WTC11 (cell line): Measurements from ENCODE around the gene SMYD5. TPM values are rescaled to one million over a fixed set of nuclear protein-coding genes. Genes with fewer than 3 reads are reported as not detected.

Experiments
- ATAC-seq: fragments of 200-7000 bp; cut with Tn5 transposase; 2 replicates; pipeline ENCODE4 v1.10.0; 2021; ENCODE audit warnings: mild to moderate bottlenecking, moderate library complexity
- CTCF ChIA-PET: fragments of 300-600 bp; sonication (Branson Sonifier 250); formaldehyde crosslinking; loops from one replicate; lab custom pipeline; 2021; ENCODE audit warnings: antibody characterized with exemption; lab: Charles Lee
- POLR2A ChIA-PET: fragments of 350-600 bp; sonication (Branson Sonifier 250); formaldehyde crosslinking; loops from one replicate; lab custom pipeline; 2021; ENCODE audit warnings: antibody characterized with exemption; lab: Charles Lee
- DNase-seq: peaks from one replicate; pipeline ENCODE4 v3.0.0; 2021; ENCODE audit warnings: low spot score
- H3K27ac Mint-ChIP-seq: 2 replicates; pipeline ENCODE4 v1.8.0; 2021; ENCODE audit warnings: mixed read lengths
- H3K27me3 Mint-ChIP-seq: 2 replicates; pipeline ENCODE4 v1.8.0; 2021; ENCODE audit warnings: low read depth, mild to moderate bottlenecking, moderate library complexity, mixed read lengths
- H3K36me3 Mint-ChIP-seq: 2 replicates; pipeline ENCODE4 v1.8.0; 2021; ENCODE audit warnings: mixed read lengths
- H3K4me1 Mint-ChIP-seq: 2 replicates; pipeline ENCODE4 v1.8.0; 2022; ENCODE audit warnings: mixed read lengths
- H3K4me3 Mint-ChIP-seq: 2 replicates; pipeline ENCODE4 v1.8.0; 2021; ENCODE audit warnings: mild to moderate bottlenecking, moderate library complexity, mixed read lengths
- H3K9me3 Mint-ChIP-seq: 2 replicates; pipeline ENCODE4 v1.8.0; 2021; ENCODE audit warnings: mixed read lengths
- ATF1 ChIP-seq: sonication (generic); formaldehyde crosslinking; IDR thresholded peaks from 2 replicates; pipeline ENCODE4 v1.8.1; 2023; ENCODE audit warnings: mild to moderate bottlenecking, moderate library complexity, missing genetic modification reagents
- CREM ChIP-seq: sonication (generic); formaldehyde crosslinking; IDR thresholded peaks from 2 replicates; pipeline ENCODE4 v1.8.1; 2022; ENCODE audit warnings: mild to moderate bottlenecking, missing genetic modification reagents, moderate library complexity
- ELF4 ChIP-seq: sonication (generic); formaldehyde crosslinking; IDR thresholded peaks from 2 replicates; pipeline ENCODE4 v1.8.1; 2022; ENCODE audit warnings: low read depth, mild to moderate bottlenecking, moderate library complexity, missing genetic modification reagents
- FOXK1 ChIP-seq: sonication (generic); formaldehyde crosslinking; IDR thresholded peaks from 2 replicates; pipeline ENCODE4 v1.8.0; 2022; ENCODE audit warnings: mild to moderate bottlenecking, moderate library complexity, missing genetic modification reagents
- JAZF1 ChIP-seq: fragments of 250-450 bp; sonication (Bioruptor Pico); IDR thresholded peaks from 2 replicates; pipeline ENCODE4 v1.9.0; 2021; ENCODE audit warnings: moderate library complexity, mild to moderate bottlenecking, inconsistent platforms
- KAT7 ChIP-seq: sonication (generic); formaldehyde crosslinking; IDR thresholded peaks from 2 replicates; pipeline ENCODE4 v1.8.1; 2023; ENCODE audit warnings: missing genetic modification reagents, mild to moderate bottlenecking, borderline replicate concordance
- NR2C2 ChIP-seq: sonication (generic); formaldehyde crosslinking; IDR thresholded peaks from 2 replicates; pipeline ENCODE4 v1.8.0; 2022; ENCODE audit warnings: mild to moderate bottlenecking, missing genetic modification reagents
- ZNF138 ChIP-seq: sonication (generic); formaldehyde crosslinking; conservative IDR thresholded peaks from 2 replicates; pipeline ENCODE4 v1.8.1; 2022; ENCODE audit warnings: mild to moderate bottlenecking, moderate library complexity, missing genetic modification reagents
- total RNA-seq: library from RNA; stranded (reverse); gene quantifications from 3 replicates; pipeline ENCODE4 v1.2.3, GENCODE V29; 2021
- TF ChIP-seq, protein P1 (sequence below): sonication (generic); formaldehyde crosslinking; conservative IDR thresholded peaks from 2 replicates; pipeline ENCODE4 v1.8.1; 2022; ENCODE audit warnings: mild to moderate bottlenecking, missing genetic modification reagents
- TF ChIP-seq, protein P2 (sequence below): sonication (generic); formaldehyde crosslinking; IDR thresholded peaks from 2 replicates; pipeline ENCODE4 v1.8.0; 2023; ENCODE audit warnings: mild to moderate bottlenecking, missing genetic modification reagents
- TF ChIP-seq, protein P3 (sequence below): fragments of 250-450 bp; sonication (Bioruptor Pico); IDR thresholded peaks from 2 replicates; pipeline ENCODE4 v1.9.0; 2021; ENCODE audit warnings: mild to moderate bottlenecking
- TF ChIP-seq, protein P4 (sequence below): sonication (generic); formaldehyde crosslinking; IDR thresholded peaks from 2 replicates; pipeline ENCODE4 v1.8.1; 2023; ENCODE audit warnings: mild to moderate bottlenecking, missing genetic modification reagents, borderline replicate concordance
- TF ChIP-seq, protein P5 (sequence below): sonication (generic); formaldehyde crosslinking; IDR thresholded peaks from 2 replicates; pipeline ENCODE4 v1.8.1; 2023; ENCODE audit warnings: mild to moderate bottlenecking, missing genetic modification reagents
- TF ChIP-seq, protein P6 (sequence below): fragments of 250-450 bp; sonication (Bioruptor Pico); IDR thresholded peaks from 2 replicates; pipeline ENCODE4 v1.9.0; 2021; ENCODE audit warnings: moderate library complexity, mild to moderate bottlenecking, inconsistent platforms, borderline replicate concordance
- TF ChIP-seq, protein P7 (sequence below): fragments of 250-450 bp; sonication (Bioruptor Pico); IDR thresholded peaks from 2 replicates; pipeline ENCODE4 v1.9.0; 2021; ENCODE audit warnings: mild to moderate bottlenecking, borderline replicate concordance
- TF ChIP-seq, protein P8 (sequence below): sonication (generic); formaldehyde crosslinking; IDR thresholded peaks from 2 replicates; pipeline ENCODE4 v1.8.1; 2023; ENCODE audit warnings: mild to moderate bottlenecking, moderate library complexity, missing genetic modification reagents
- TF ChIP-seq, protein P9 (sequence below): sonication (generic); formaldehyde crosslinking; IDR thresholded peaks from 2 replicates; pipeline ENCODE4 v1.8.1; 2023; ENCODE audit warnings: mild to moderate bottlenecking, missing genetic modification reagents

The SMYD5 gene
- total RNA-seq, 1 experiment from 2014 or later = 46.7 TPM

DNA sequence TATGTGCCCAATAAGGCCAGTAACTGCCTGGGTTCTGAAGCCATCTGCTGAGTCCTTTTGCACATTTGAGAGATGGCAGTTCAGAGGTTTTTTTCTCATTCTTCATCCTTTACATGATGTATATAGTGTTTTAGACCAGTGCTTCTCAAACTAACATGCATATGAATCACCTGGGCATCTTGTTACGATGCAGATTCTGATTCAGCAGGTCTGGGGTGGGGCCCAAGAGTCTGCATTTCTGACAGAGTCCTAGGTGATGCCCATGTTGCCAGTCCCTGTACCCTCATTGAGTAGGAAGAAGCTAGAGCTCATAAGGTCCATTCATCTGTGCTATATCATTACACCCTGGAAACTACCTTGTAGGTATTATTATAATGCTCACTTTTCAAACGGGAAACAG lies 3.8 kb downstream of the SMYD5 start:
- H3K27me3 Mint-ChIP-seq = peaks cover 7% of the 10 kb centered on the region
- H3K27ac Mint-ChIP-seq = no peak overlapping the region
- DNase-seq (no peak), ATAC-seq (no peak)
- H3K9me3 Mint-ChIP-seq = no peaks in the 10 kb centered on the region
- POLR2A ChIA-PET = no interaction called here
- H3K36me3 Mint-ChIP-seq = peaks cover 15% of the 10 kb centered on the region
- CTCF ChIA-PET = interaction anchor here (1.7 kb wide), 1 partner anchor 40 kb away, joined by 7 read pairs; no protein-coding TSS in a partner anchor
- peaks cover 34% of the 10 kb centered on the region for H3K4me1 Mint-ChIP-seq
- no peak overlapping the region for H3K4me3 Mint-ChIP-seq
- TF ChIP-seq KAT7 (CRISPR knock-in tag) = no peak
- TF ChIP-seq, protein P1, sequence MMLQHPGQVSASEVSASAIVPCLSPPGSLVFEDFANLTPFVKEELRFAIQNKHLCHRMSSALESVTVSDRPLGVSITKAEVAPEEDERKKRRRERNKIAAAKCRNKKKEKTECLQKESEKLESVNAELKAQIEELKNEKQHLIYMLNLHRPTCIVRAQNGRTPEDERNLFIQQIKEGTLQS (CRISPR knock-in tag) = no peak
- no peak for TF ChIP-seq ZNF138
- no peak for TF ChIP-seq JAZF1 (CRISPR knock-in tag)
- TF ChIP-seq ATF1 (CRISPR knock-in tag) = no peak
- TF ChIP-seq CREM = no peak
- TF ChIP-seq, protein P2, sequence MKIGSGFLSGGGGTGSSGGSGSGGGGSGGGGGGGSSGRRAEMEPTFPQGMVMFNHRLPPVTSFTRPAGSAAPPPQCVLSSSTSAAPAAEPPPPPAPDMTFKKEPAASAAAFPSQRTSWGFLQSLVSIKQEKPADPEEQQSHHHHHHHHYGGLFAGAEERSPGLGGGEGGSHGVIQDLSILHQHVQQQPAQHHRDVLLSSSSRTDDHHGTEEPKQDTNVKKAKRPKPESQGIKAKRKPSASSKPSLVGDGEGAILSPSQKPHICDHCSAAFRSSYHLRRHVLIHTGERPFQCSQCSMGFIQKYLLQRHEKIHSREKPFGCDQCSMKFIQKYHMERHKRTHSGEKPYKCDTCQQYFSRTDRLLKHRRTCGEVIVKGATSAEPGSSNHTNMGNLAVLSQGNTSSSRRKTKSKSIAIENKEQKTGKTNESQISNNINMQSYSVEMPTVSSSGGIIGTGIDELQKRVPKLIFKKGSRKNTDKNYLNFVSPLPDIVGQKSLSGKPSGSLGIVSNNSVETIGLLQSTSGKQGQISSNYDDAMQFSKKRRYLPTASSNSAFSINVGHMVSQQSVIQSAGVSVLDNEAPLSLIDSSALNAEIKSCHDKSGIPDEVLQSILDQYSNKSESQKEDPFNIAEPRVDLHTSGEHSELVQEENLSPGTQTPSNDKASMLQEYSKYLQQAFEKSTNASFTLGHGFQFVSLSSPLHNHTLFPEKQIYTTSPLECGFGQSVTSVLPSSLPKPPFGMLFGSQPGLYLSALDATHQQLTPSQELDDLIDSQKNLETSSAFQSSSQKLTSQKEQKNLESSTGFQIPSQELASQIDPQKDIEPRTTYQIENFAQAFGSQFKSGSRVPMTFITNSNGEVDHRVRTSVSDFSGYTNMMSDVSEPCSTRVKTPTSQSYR = no peak
- TF ChIP-seq, protein P3, sequence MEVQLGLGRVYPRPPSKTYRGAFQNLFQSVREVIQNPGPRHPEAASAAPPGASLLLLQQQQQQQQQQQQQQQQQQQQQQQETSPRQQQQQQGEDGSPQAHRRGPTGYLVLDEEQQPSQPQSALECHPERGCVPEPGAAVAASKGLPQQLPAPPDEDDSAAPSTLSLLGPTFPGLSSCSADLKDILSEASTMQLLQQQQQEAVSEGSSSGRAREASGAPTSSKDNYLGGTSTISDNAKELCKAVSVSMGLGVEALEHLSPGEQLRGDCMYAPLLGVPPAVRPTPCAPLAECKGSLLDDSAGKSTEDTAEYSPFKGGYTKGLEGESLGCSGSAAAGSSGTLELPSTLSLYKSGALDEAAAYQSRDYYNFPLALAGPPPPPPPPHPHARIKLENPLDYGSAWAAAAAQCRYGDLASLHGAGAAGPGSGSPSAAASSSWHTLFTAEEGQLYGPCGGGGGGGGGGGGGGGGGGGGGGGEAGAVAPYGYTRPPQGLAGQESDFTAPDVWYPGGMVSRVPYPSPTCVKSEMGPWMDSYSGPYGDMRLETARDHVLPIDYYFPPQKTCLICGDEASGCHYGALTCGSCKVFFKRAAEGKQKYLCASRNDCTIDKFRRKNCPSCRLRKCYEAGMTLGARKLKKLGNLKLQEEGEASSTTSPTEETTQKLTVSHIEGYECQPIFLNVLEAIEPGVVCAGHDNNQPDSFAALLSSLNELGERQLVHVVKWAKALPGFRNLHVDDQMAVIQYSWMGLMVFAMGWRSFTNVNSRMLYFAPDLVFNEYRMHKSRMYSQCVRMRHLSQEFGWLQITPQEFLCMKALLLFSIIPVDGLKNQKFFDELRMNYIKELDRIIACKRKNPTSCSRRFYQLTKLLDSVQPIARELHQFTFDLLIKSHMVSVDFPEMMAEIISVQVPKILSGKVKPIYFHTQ = no peak
- TF ChIP-seq, protein P4, sequence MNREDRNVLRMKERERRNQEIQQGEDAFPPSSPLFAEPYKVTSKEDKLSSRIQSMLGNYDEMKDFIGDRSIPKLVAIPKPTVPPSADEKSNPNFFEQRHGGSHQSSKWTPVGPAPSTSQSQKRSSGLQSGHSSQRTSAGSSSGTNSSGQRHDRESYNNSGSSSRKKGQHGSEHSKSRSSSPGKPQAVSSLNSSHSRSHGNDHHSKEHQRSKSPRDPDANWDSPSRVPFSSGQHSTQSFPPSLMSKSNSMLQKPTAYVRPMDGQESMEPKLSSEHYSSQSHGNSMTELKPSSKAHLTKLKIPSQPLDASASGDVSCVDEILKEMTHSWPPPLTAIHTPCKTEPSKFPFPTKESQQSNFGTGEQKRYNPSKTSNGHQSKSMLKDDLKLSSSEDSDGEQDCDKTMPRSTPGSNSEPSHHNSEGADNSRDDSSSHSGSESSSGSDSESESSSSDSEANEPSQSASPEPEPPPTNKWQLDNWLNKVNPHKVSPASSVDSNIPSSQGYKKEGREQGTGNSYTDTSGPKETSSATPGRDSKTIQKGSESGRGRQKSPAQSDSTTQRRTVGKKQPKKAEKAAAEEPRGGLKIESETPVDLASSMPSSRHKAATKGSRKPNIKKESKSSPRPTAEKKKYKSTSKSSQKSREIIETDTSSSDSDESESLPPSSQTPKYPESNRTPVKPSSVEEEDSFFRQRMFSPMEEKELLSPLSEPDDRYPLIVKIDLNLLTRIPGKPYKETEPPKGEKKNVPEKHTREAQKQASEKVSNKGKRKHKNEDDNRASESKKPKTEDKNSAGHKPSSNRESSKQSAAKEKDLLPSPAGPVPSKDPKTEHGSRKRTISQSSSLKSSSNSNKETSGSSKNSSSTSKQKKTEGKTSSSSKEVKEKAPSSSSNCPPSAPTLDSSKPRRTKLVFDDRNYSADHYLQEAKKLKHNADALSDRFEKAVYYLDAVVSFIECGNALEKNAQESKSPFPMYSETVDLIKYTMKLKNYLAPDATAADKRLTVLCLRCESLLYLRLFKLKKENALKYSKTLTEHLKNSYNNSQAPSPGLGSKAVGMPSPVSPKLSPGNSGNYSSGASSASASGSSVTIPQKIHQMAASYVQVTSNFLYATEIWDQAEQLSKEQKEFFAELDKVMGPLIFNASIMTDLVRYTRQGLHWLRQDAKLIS (CRISPR knock-in tag) = no peak
- TF ChIP-seq NR2C2 (CRISPR knock-in tag) = no peak
- TF ChIP-seq, protein P5, sequence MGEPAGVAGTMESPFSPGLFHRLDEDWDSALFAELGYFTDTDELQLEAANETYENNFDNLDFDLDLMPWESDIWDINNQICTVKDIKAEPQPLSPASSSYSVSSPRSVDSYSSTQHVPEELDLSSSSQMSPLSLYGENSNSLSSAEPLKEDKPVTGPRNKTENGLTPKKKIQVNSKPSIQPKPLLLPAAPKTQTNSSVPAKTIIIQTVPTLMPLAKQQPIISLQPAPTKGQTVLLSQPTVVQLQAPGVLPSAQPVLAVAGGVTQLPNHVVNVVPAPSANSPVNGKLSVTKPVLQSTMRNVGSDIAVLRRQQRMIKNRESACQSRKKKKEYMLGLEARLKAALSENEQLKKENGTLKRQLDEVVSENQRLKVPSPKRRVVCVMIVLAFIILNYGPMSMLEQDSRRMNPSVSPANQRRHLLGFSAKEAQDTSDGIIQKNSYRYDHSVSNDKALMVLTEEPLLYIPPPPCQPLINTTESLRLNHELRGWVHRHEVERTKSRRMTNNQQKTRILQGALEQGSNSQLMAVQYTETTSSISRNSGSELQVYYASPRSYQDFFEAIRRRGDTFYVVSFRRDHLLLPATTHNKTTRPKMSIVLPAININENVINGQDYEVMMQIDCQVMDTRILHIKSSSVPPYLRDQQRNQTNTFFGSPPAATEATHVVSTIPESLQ (CRISPR knock-in tag) = no peak
- TF ChIP-seq, protein P6, sequence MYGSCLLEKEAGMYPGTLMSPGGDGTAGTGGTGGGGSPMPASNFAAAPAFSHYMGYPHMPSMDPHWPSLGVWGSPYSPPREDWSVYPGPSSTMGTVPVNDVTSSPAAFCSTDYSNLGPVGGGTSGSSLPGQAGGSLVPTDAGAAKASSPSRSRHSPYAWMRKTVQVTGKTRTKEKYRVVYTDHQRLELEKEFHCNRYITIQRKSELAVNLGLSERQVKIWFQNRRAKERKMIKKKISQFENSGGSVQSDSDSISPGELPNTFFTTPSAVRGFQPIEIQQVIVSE (CRISPR knock-in tag) = no peak
- no peak for TF ChIP-seq ELF4 (CRISPR knock-in tag)
- TF ChIP-seq, protein P7, sequence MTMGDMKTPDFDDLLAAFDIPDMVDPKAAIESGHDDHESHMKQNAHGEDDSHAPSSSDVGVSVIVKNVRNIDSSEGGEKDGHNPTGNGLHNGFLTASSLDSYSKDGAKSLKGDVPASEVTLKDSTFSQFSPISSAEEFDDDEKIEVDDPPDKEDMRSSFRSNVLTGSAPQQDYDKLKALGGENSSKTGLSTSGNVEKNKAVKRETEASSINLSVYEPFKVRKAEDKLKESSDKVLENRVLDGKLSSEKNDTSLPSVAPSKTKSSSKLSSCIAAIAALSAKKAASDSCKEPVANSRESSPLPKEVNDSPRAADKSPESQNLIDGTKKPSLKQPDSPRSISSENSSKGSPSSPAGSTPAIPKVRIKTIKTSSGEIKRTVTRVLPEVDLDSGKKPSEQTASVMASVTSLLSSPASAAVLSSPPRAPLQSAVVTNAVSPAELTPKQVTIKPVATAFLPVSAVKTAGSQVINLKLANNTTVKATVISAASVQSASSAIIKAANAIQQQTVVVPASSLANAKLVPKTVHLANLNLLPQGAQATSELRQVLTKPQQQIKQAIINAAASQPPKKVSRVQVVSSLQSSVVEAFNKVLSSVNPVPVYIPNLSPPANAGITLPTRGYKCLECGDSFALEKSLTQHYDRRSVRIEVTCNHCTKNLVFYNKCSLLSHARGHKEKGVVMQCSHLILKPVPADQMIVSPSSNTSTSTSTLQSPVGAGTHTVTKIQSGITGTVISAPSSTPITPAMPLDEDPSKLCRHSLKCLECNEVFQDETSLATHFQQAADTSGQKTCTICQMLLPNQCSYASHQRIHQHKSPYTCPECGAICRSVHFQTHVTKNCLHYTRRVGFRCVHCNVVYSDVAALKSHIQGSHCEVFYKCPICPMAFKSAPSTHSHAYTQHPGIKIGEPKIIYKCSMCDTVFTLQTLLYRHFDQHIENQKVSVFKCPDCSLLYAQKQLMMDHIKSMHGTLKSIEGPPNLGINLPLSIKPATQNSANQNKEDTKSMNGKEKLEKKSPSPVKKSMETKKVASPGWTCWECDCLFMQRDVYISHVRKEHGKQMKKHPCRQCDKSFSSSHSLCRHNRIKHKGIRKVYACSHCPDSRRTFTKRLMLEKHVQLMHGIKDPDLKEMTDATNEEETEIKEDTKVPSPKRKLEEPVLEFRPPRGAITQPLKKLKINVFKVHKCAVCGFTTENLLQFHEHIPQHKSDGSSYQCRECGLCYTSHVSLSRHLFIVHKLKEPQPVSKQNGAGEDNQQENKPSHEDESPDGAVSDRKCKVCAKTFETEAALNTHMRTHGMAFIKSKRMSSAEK (CRISPR knock-in tag) = no peak
- TF ChIP-seq FOXK1 (CRISPR knock-in tag) = no peak
- TF ChIP-seq, protein P8, sequence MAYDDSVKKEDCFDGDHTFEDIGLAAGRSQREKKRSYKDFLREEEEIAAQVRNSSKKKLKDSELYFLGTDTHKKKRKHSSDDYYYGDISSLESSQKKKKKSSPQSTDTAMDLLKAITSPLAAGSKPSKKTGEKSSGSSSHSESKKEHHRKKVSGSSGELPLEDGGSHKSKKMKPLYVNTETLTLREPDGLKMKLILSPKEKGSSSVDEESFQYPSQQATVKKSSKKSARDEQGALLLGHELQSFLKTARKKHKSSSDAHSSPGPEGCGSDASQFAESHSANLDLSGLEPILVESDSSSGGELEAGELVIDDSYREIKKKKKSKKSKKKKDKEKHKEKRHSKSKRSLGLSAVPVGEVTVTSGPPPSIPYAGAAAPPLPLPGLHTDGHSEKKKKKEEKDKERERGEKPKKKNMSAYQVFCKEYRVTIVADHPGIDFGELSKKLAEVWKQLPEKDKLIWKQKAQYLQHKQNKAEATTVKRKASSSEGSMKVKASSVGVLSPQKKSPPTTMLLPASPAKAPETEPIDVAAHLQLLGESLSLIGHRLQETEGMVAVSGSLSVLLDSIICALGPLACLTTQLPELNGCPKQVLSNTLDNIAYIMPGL (CRISPR knock-in tag) = no peak
- TF ChIP-seq, protein P9, sequence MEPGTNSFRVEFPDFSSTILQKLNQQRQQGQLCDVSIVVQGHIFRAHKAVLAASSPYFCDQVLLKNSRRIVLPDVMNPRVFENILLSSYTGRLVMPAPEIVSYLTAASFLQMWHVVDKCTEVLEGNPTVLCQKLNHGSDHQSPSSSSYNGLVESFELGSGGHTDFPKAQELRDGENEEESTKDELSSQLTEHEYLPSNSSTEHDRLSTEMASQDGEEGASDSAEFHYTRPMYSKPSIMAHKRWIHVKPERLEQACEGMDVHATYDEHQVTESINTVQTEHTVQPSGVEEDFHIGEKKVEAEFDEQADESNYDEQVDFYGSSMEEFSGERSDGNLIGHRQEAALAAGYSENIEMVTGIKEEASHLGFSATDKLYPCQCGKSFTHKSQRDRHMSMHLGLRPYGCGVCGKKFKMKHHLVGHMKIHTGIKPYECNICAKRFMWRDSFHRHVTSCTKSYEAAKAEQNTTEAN = no peak
